Pancreas (tissue), 10 donors: ENCODE results near the gene GPR148. TPM values are rescaled to one million over a fixed set of nuclear protein-coding genes. Genes with fewer than 3 reads are reported as not detected.

ENCODE experiments used
- ATAC-seq, 4 donors: fragments of 200-7000 bp; cut with Tn5 transposase; one replicate each; pipeline versions ENCODE4 v1.8.0 to v1.9.1; 2020; ENCODE audit warnings: mild to moderate bottlenecking in 4 of 4, moderate library complexity in 4 of 4
- DNase-seq, 6 donors: peaks; one replicate each; pipeline ENCODE4 v3.0.0-alpha.2; 2020
- FAIRE-seq: peaks from 2 replicates; lab custom pipeline; 2012; peaks lifted over from hg19 to GRCh38; lab: Jason Lieb, UNC
- H3K27ac ChIP-seq, 4 donors: fragments of 200-600 bp; sonication (generic); 1 replicate in 3 of 4; 2 replicates in 1 of 4; pipeline versions ENCODE4 v1.5.0 to v1.8.0; 2020
- H3K27me3 ChIP-seq, 4 donors: fragments of 200-600 bp; one replicate each; pipeline ENCODE4 v1.8.0; 2021
- H3K36me3 ChIP-seq, 3 donors: fragments of 200-600 bp; sonication (generic) in 1 of 3; one replicate each; pipeline versions ENCODE4 v1.5.0 to v1.8.0; 2020 to 2021
- H3K4me1 ChIP-seq, 3 donors: fragments of 200-600 bp; one replicate each; pipeline ENCODE4 v1.8.0; 2021
- H3K4me3 ChIP-seq, 4 donors: fragments of 200-600 bp; sonication (generic) in 2 of 4; one replicate each; pipeline versions ENCODE4 v1.5.0 to v1.8.0; 2020 to 2021
- H3K9me3 ChIP-seq, 4 donors: fragments of 200-600 bp; one replicate each; pipeline ENCODE4 v1.8.0; 2021
- CTCF ChIP-seq, 4 donors: fragments of 200-600 bp; sonication (generic) in 3 of 4; IDR thresholded peaks; one replicate each; pipeline versions ENCODE4 v1.5.0 to v1.8.0; 2021; ENCODE audit warnings: antibody characterized with exemption in 4 of 4
- WGBS, 2 donors: extraction: QIAGEN DNeasy Blood & Tissue Kit; methylation state at CpG; one replicate each; pipeline ENCODE4 v1.1.7; 2013; 5-methylcytosine and 5-hydroxymethylcytosine counted together
- intact Hi-C, 3 donors: fragments of 100-400 bp; cut with DNase I; formaldehyde crosslinking; loops; one replicate each; pipeline versions ENCODE4 v1.11.1 to v1.14.2; 2022
- polyA plus RNA-seq, 2 donors: library from polyadenylated mRNA; stranded (reverse); fragments of 200-250 nt; gene quantifications; one replicate each; pipeline ENCODE4 v1.2.3, GENCODE V29; 2013
- total RNA-seq, 6 donors: library from RNA; stranded (reverse); fragmentation: NEBNext Ultra II Directional in 4 of 6; extraction: Animal tissue kit (Norgen Biotek cat#: 25700) in 4 of 6; gene quantifications; one replicate each; pipeline versions ENCODE4 v1.2.1 to v1.2.4, GENCODE V29; 2021 to 2023
- donor health status: healthy with polysubstance abuse.
- donor health status: DM: no; HTN: no; CAD: no; lungs with moderate emphysema.
- donor health status: DM: no; HTN: no; CAD: no.
- donor health status: control.
- donor health status: control.
- donor health status: Bipolar disorder and iron deficiency.
- donor health status: DM: yes; HTN: yes; CAD: no.
- donor health status: DM: no; HTN: no; CAD: no.
- donor health status: DM: no; HTN: no; CAD: no.
- donor health status: DM: yes; HTN: yes; CAD: no.

Gene GPR148
- total and polyA plus RNA-seq, 8 donors: 0.14 to 1.2 (median 0.36) TPM

GRCh38 chr2:130778781-130779180 is 49.9 kb downstream of the GPR148 start:
- ATAC-seq (no peak), FAIRE-seq (no peak), DNase-seq (no peak)
- Histone ChIP-seq H3K27me3 (no peaks in the 10 kb centered on the region), H3K36me3 (no peaks in the 10 kb centered on the region), H3K9me3 (no peaks in the 10 kb centered on the region), H3K27ac (no peak overlapping the region), H3K4me3 (no peak overlapping the region), H3K4me1 (no peaks in the 10 kb centered on the region)
- TF ChIP-seq CTCF (IDR thresholded peaks at IDR 0.05): no peak
- intact Hi-C loops: no loop called here
- 89 to 95% methylated on average over 9 of the region's 9 CpGs for WGBS, 2 donors

Other genes starting within 250 kb of the GPR148 start
- gene POTEI, start 219.7 kb upstream of the GPR148 start, total RNA-seq: under 1 TPM; 0.08 to 0.24 (median 0.11) TPM
- gene POTEI, start 219.7 kb upstream of the GPR148 start, polyA plus RNA-seq: under 1 TPM; 0.26 to 0.30 TPM
- gene CFC1B, start 207.8 kb upstream of the GPR148 start, total RNA-seq: under 1 TPM in 1 of 6 donors, not detected in 5; 0.55 TPM
- 1 to 10 TPM; 1.7 to 3.1 TPM for gene CFC1B, start 207.8 kb upstream of the GPR148 start, polyA plus RNA-seq
- 10 to 100 TPM in 3 of 6 donors, 1 to 10 TPM in 3; 3.0 to 64.6 (median 10.5) TPM for gene CFC1, start 129.5 kb upstream of the GPR148 start, total RNA-seq
- 100 to 1,000 TPM; 207 to 385 TPM for gene CFC1, start 129.5 kb upstream of the GPR148 start, polyA plus RNA-seq
- under 1 TPM in 2 of 6 donors, not detected in 4; 0.06 TPM for gene POTEJ, start 117.6 kb upstream of the GPR148 start, total RNA-seq
- gene POTEJ, start 117.6 kb upstream of the GPR148 start, polyA plus RNA-seq: under 1 TPM; 0.07 to 0.19 TPM
- gene AMER3, start 26.5 kb downstream of the GPR148 start, total RNA-seq: 1 to 10 TPM in 1 of 6 donors, under 1 TPM in 5; 0.25 to 1.6 (median 0.51) TPM
- 1 to 10 TPM in 1 of 2 donors, under 1 TPM in 1; 0.99 to 2.1 TPM for gene AMER3, start 26.5 kb downstream of the GPR148 start, polyA plus RNA-seq
- gene ARHGEF4, start 107.8 kb downstream of the GPR148 start, total RNA-seq: 10 to 100 TPM; 16.3 to 24.1 (median 18.5) TPM
- 10 to 100 TPM; 31.6 to 58.2 TPM for gene ARHGEF4, start 107.8 kb downstream of the GPR148 start, polyA plus RNA-seq